K562 (cell line): ENCODE measurements around the gene PHC3. TPM values are rescaled to one million over a fixed set of nuclear protein-coding genes. Genes with fewer than 3 reads are reported as not detected.
A peak's percentile ranks its signal among the peaks of the same experiment; 100 is the strongest.

Source experiments
- ATAC-seq: fragments of 200-7000 bp; cut with Tn5 transposase; 3 replicates; pipeline ENCODE4 v1.9.1; 2020; ENCODE audit warnings: moderate library complexity
- BruUV-seq: library from RNA; stranded (reverse); fragments of 400-500 nt; replicated peaks from 2 replicates; lab custom pipeline; 2021; lab: Mats Ljungman, UMichigan
- CTCF ChIA-PET: fragments of 300-600 bp; formaldehyde crosslinking; extraction: SDS; loops from one replicate; lab custom pipeline; 2021; ENCODE audit warnings: low intra/inter-chr PET ratio; lab: Yijun Ruan, JAX
- POLR2A ChIA-PET: fragments of 300-600, 350-650 bp; sonication (Branson Sonifier 250); formaldehyde crosslinking; extraction: SDS; loops from one replicate; lab custom pipeline; 2021; ENCODE audit warnings: antibody characterized with exemption, inconsistent platforms; lab: Yijun Ruan, JAX
- DNase-seq, 4 experiments: peaks; one replicate each; pipeline versions ENCODE4 v3.0.0 to v3.0.0-alpha.2; 2011 to 2018; ENCODE audit warnings: low spot score in 3 of 4, mixed read lengths in 3 of 4; ENCODE audit errors: extremely low read depth in 1 of 4
- FAIRE-seq: peaks from 2 replicates; lab custom pipeline; 2011; peaks lifted over from hg19 to GRCh38; lab: Jason Lieb, UNC
- H2AFZ ChIP-seq: 2 replicates; pipeline ENCODE4 v1.6.0; 2011; ENCODE audit warnings: low read depth, low read length, control low read depth, inconsistent platforms
- H3K27ac ChIP-seq: fragments of 200-600 bp; 3 replicates; pipeline ENCODE4 v1.8.0; 2011; ENCODE audit warnings: low read depth, mild to moderate bottlenecking, control low read depth, inconsistent platforms, low read length, moderate library complexity, mixed read lengths; ENCODE audit errors: extremely low read depth
- H3K27me3 ChIP-seq, 2 experiments: fragments of 300-600 bp in 1 of 2; 2 replicates in 1 of 2; 3 replicates in 1 of 2; pipeline versions ENCODE4 v1.6.0 to v1.8.0; 2011; ENCODE audit warnings: inconsistent platforms in 2 of 2, low read length in 2 of 2, mild to moderate bottlenecking in 1 of 2, mixed read lengths in 1 of 2, moderate library complexity in 1 of 2; ENCODE audit not compliant: control insufficient read depth in 2 of 2, insufficient read depth in 2 of 2
- H3K36me3 ChIP-seq: fragments of 300-600 bp; 3 replicates; pipeline ENCODE4 v1.8.0; 2011; ENCODE audit warnings: mild to moderate bottlenecking, low read length, inconsistent platforms; ENCODE audit not compliant: control insufficient read depth, insufficient read depth
- H3K4me1 ChIP-seq, 2 experiments: fragments of 200-600 bp in 1 of 2; replicated peaks in 1 of 2; 2 replicates in 1 of 2; 3 replicates in 1 of 2; pipeline versions ENCODE4 v1.5.1 to v1.8.0; 2011; ENCODE audit warnings: inconsistent platforms in 2 of 2, low read length in 2 of 2, mild to moderate bottlenecking in 1 of 2, mixed read lengths in 1 of 2, moderate library complexity in 1 of 2; ENCODE audit not compliant: control insufficient read depth in 2 of 2, insufficient read depth in 2 of 2
- H3K4me2 ChIP-seq: 2 replicates; pipeline ENCODE4 v1.6.1; 2011; ENCODE audit warnings: low read length, control low read depth, inconsistent platforms, mixed read lengths; ENCODE audit not compliant: insufficient read depth
- H3K4me3 ChIP-seq: fragments of 200-600 bp; sonication (generic), shearing (Covaris generic); 2 replicates; pipeline ENCODE4 v1.5.1; 2016; ENCODE audit warnings: control low read depth, inconsistent platforms
- H3K79me2 ChIP-seq: fragments of 200-600 bp; 3 replicates; pipeline ENCODE4 v1.8.0; 2011; ENCODE audit warnings: low read length, inconsistent platforms; ENCODE audit not compliant: control insufficient read depth, insufficient read depth
- H3K9ac ChIP-seq, 2 experiments: 2 replicates each; pipeline versions ENCODE4 v1.6.0 to v1.6.1; 2011; ENCODE audit warnings: low read depth in 2 of 2, low read length in 2 of 2, control low read depth in 1 of 2, inconsistent platforms in 1 of 2, mild to moderate bottlenecking in 1 of 2, mixed read lengths in 1 of 2; ENCODE audit not compliant: insufficient read depth in 1 of 2
- H3K9me1 ChIP-seq: one replicate; pipeline ENCODE4 v1.6.0; 2011; ENCODE audit warnings: inconsistent platforms, mild to moderate bottlenecking, low read length, moderate library complexity; ENCODE audit not compliant: control insufficient read depth, insufficient read depth
- H3K9me3 ChIP-seq: replicated peaks from 2 replicates; pipeline ENCODE4 v1.5.1; 2011; ENCODE audit warnings: low read depth, low read length, inconsistent platforms; ENCODE audit not compliant: control insufficient read depth, insufficient read depth
- H4K20me1 ChIP-seq: replicated peaks from 2 replicates; pipeline ENCODE4 v1.6.1; 2011; ENCODE audit warnings: low read length, inconsistent platforms, mixed read lengths; ENCODE audit not compliant: control insufficient read depth, insufficient read depth
- ARID1B ChIP-seq: fragments of 450-650 bp; IDR thresholded peaks from 2 replicates; pipeline ENCODE4 v1.6.1; 2016; ENCODE audit warnings: antibody characterized with exemption, mild to moderate bottlenecking, inconsistent platforms
- ATF1 ChIP-seq, 2 experiments: fragments of 450-650 bp in 1 of 2; IDR thresholded peaks; 2 replicates each; pipeline ENCODE4 v1.6.1; 2016; ENCODE audit warnings: missing compliant biosample characterization in 1 of 2, missing genetic modification characterization in 1 of 2
- CREBBP ChIP-seq: IDR thresholded peaks from one replicate; pipeline ENCODE4 v1.6.1; 2012; ENCODE audit warnings: low read depth, mild to moderate bottlenecking, control low read depth, inconsistent platforms, low read length
- DNMT1 ChIP-seq: fragments of 450-650 bp; IDR thresholded peaks from 2 replicates; pipeline ENCODE4 v1.6.1; 2016; ENCODE audit warnings: antibody characterized with exemption, mild to moderate bottlenecking
- GABPB1 ChIP-seq: sonication (generic); formaldehyde crosslinking; IDR thresholded peaks from 2 replicates; pipeline ENCODE4 v1.8.0; 2022; ENCODE audit warnings: mild to moderate bottlenecking, missing genetic modification reagents
- GTF2F1 ChIP-seq: IDR thresholded peaks from 2 replicates; pipeline ENCODE4 v1.6.1; 2011; ENCODE audit warnings: low read depth, low read length, improper control_type of control experiment
- KDM1A ChIP-seq, 2 experiments: fragments of 450-650 bp; IDR thresholded peaks; 2 replicates each; pipeline ENCODE4 v1.6.1; 2016; ENCODE audit warnings: mild to moderate bottlenecking in 2 of 2
- MEF2A ChIP-seq: IDR thresholded peaks from 2 replicates; pipeline ENCODE4 v1.6.1; 2011; ENCODE audit warnings: low read depth, mild to moderate bottlenecking, low read length, moderate library complexity; ENCODE audit not compliant: control insufficient read depth
- NR1H2 ChIP-seq: sonication (generic); formaldehyde crosslinking; IDR thresholded peaks from 2 replicates; pipeline ENCODE4 v1.4.0; 2020; ENCODE audit warnings: mild to moderate bottlenecking, missing genetic modification reagents
- POLR2G ChIP-seq: fragments of 200-400 bp; formaldehyde crosslinking; IDR thresholded peaks from 2 replicates; pipeline ENCODE4 v1.6.1; 2017; ENCODE audit warnings: low read depth, mild to moderate bottlenecking, antibody characterized with exemption, low read length, moderate library complexity
- PPARD ChIP-seq: fragments of 250-450 bp; sonication (Bioruptor Pico); IDR thresholded peaks from 2 replicates; pipeline ENCODE4 v1.8.0; 2022; ENCODE audit warnings: inconsistent platforms, mild to moderate bottlenecking, moderate library complexity
- RBFOX2 ChIP-seq: fragments of 200-400 bp; formaldehyde crosslinking; IDR thresholded peaks from 2 replicates; pipeline ENCODE4 v1.6.1; 2017; ENCODE audit warnings: low read depth, mild to moderate bottlenecking, low read length, moderate library complexity
- SMARCB1 ChIP-seq: IDR thresholded peaks from 2 replicates; pipeline ENCODE4 v1.6.1; 2011; ENCODE audit warnings: improper control_type of control experiment, low read depth; ENCODE audit not compliant: insufficient read length
- SUPT5H ChIP-seq: fragments of 450-650 bp; IDR thresholded peaks from 2 replicates; pipeline ENCODE4 v1.6.1; 2016
- VEZF1 ChIP-seq: fragments of 200-800 bp; sonication (Bioruptor generic); IDR thresholded peaks from 2 replicates; pipeline ENCODE4 v1.6.1; 2017; ENCODE audit warnings: missing genetic modification characterization, missing compliant biosample characterization
- ZFP91 ChIP-seq: sonication (generic); formaldehyde crosslinking; IDR thresholded peaks from 2 replicates; pipeline ENCODE4 v1.8.0; 2022; ENCODE audit warnings: mild to moderate bottlenecking, missing genetic modification reagents
- ZNF165 ChIP-seq: fragments of 250-450 bp; sonication (Bioruptor Pico); IDR thresholded peaks from 2 replicates; pipeline ENCODE4 v1.4.0; 2020; ENCODE audit warnings: borderline replicate concordance
- ZNF282 ChIP-seq: sonication (generic); formaldehyde crosslinking; IDR thresholded peaks from 2 replicates; pipeline ENCODE4 v1.8.1; 2023; ENCODE audit warnings: missing genetic modification reagents
- ZNF589 ChIP-seq: fragments of 200-800 bp; sonication (Bioruptor generic); IDR thresholded peaks from 2 replicates; pipeline ENCODE4 v1.6.1; 2016; ENCODE audit warnings: low read depth, missing genetic modification characterization, missing compliant biosample characterization
- WGBS: fragments of 100-300 bp; shearing (Covaris generic); methylation state at CpG from one replicate; pipeline ENCODE4 v1.1.6; 2016; ENCODE audit warnings: low coverage, mixed read lengths; ENCODE audit not compliant: insufficient coverage; ENCODE audit errors: missing lambda C conversion rate; 5-methylcytosine and 5-hydroxymethylcytosine counted together
- in situ Hi-C: fragments of 300-500 bp; cut with MboI; formaldehyde crosslinking; loops from 4 replicates; pipeline ENCODE4 v1.15.0; 2018; ENCODE audit warnings: inconsistent platforms, mixed read lengths
- intact Hi-C: fragments of 100-400 bp; cut with micrococcal nuclease; formaldehyde crosslinking; loops from 2 replicates; pipeline ENCODE4 v1.14.2; 2022
- polyA plus RNA-seq, 8 experiments: library from polyadenylated mRNA; depleted of rRNA in 4 of 8; stranded (reverse) in 5 of 8; unstranded in 3 of 8; fragments of >200 nt; fragmentation: Nextera tagmentation in 2 of 8; fragmentation: Illumina TruSeq in 1 of 8; extraction: Ambion mirVana in 2 of 8; extraction: Trizol in 1 of 8; gene quantifications; 2 replicates each; pipeline versions ENCODE4 v1.2.1 to v1.2.3, GENCODE V29; 2011 to 2014; ENCODE audit warnings: inconsistent platforms in 1 of 8, missing spikeins in 1 of 8
- total RNA-seq, 7 experiments: library from RNA; depleted of rRNA in 6 of 7; stranded (reverse); fragments of >200 nt in 6 of 7; fragmentation: Illumina TruSeq in 2 of 7; extraction: Trizol in 2 of 7; gene quantifications; 2 replicates each; pipeline versions ENCODE4 v1.2.1 to v1.2.3, GENCODE V29; 2011 to 2021; ENCODE audit warnings: low replicate concordance in 1 of 7

PHC3 gene
- total and polyA plus RNA-seq, 9 of the 15 experiments (the other 6 are each of a cell fraction or from before 2014, with no cell fraction given): 3.1 to 21.6 (median 10.5) TPM

DNA sequence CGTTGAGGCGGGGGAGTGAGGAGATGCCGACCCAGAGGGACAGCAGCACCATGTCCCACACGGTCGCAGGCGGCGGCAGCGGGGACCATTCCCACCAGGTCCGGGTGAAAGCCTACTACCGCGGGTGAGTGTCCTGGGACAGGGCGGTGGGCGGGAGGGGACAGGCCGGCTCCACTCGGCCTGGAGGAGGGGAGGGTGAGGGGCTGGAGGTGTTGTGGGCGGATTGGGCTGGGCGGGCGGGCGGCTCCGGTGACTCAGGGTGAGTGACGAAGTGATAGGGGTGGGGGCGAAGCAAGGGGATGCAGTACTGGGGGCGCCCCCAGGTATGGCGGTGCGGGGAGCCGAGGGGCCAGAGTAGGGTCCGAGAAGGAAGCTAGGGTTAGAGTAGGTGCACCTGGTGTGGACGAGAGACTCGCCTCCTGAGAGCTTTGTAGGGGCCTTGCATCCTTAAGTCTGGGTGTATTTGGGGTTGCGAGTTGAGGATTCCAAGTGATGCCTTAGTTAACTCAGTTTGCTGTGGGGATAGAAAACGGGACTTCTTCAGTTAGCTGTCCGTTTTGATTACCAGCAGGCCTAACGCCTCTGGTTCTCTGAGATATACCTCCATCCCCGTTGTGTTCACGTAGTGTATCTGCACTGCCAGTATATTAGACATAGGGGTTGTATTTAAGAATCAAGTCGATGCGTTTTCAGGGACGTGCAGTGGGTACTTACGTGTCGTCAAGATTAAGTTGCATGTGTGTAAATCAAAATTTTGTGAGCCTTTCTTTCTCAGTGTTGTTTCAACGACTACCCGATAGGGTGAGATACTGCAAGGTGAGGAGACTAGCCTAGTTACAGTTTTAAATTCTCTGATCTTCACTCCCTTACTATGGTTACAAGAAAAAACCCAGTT is 41.4 kb upstream of the PHC3 start:
- Histone ChIP-seq H3K79me2 (peaks cover 51% of the 10 kb centered on the region), H3K4me1 (peaks cover 2 to 4% of the 10 kb centered on the region in 2 experiments; a peak in 3 of 5 replicates), H2AFZ (peak overlapping the region; percentile 100), H3K27ac (peak overlapping the region; percentile 100), H4K20me1 (0 out of 2 replicates have a peak, but pooled peaks cover 3% of the 10 kb centered on the region), H3K9me3 (no peaks in the 10 kb centered on the region), H3K4me3 (peak overlapping the region; percentile 91), H3K4me2 (peak overlapping the region; percentile 94), H3K9me1 (no peaks in the 10 kb centered on the region), H3K36me3 (peaks cover 2% of the 10 kb centered on the region; the same call in 1 of the 3 replicates), H3K9ac (peak overlapping the region; percentile 91 to 99), H3K27me3 (no peaks in the 10 kb centered on the region)
- DNase-seq (peak; percentile 67 to 77 (median 76)), FAIRE-seq (peak; percentile 67), ATAC-seq (peak; percentile 65)
- intact Hi-C loops (loop anchor here (2.0 to 5.0 kb wide), 2 partner anchors 42 to 139 kb away; partner anchors contain the start of gene PHC3), in situ Hi-C loops (no loop called here)
- 1% methylated on average over 18 of the region's 42 CpGs for WGBS
- CTCF ChIA-PET: interaction anchor here (0.5 kb wide), 1 partner anchor 13 kb away, joined by 4 read pairs; no protein-coding TSS in a partner anchor
- TSS peak; percentile 65 for BruUV-seq
- POLR2A ChIA-PET: interaction anchor here (0.6 to 1.8 kb wide), 6 partner anchors 9 to 414 kb away, joined by 3 to 6 read pairs (median 4); no protein-coding TSS in a partner anchor
- TF ChIP-seq VEZF1 (CRISPR knock-in tag) (peak; percentile 71), RBFOX2 (peak; percentile 61), ATF1 (CRISPR knock-in tag; IDR thresholded peaks at IDR 0.05) (no peak), ATF1 (tag; IDR thresholded peaks at IDR 0.05) (no peak), PPARD (CRISPR knock-in tag) (no peak), GABPB1 (CRISPR knock-in tag) (no peak), DNMT1 (no peak), POLR2G (peak; percentile 67), SMARCB1 (no peak), ARID1B (0 out of 2 replicates have a peak, but pooled peaks have one; percentile 26), NR1H2 (no peak), ZNF282 (CRISPR knock-in tag) (no peak), KDM1A (IDR thresholded peaks at IDR 0.05) (0 out of 4 replicates have a peak, but pooled peaks of 1 of the 2 experiments have one; percentile 23), ZFP91 (CRISPR knock-in tag) (no peak), ZNF165 (CRISPR knock-in tag) (no peak), CREBBP (no peak), GTF2F1 (no peak), MEF2A (no peak), ZNF589 (CRISPR knock-in tag) (0 out of 2 replicates have a peak, but pooled peaks have one; percentile 33), SUPT5H (0 out of 2 replicates have a peak, but pooled peaks have one; percentile 26)
